Neural cell (in vitro differentiated cells): Measurements from ENCODE around the gene DGKZ.
A peak's percentile ranks its signal among the peaks of the same experiment; 100 is the strongest.

ENCODE experiments used
- EP300 ChIP-seq: fragments of 450-650 bp; conservative IDR thresholded peaks from 2 replicates; pipeline ENCODE4 v1.6.1; 2014; ENCODE audit warnings: antibody characterized with exemption, mild to moderate bottlenecking, moderate library complexity; ENCODE audit not compliant: poor library complexity, severe bottlenecking
- EZH2 ChIP-seq: fragments of 200-600, 300-800 bp; shearing (Covaris generic), sonication (generic); IDR thresholded peaks from 2 replicates; pipeline ENCODE4 v1.6.1; 2014; ENCODE audit warnings: antibody characterized with exemption, low read length, borderline replicate concordance, mild to moderate bottlenecking; ENCODE audit not compliant: insufficient read depth, poor library complexity, severe bottlenecking
- POLR2AphosphoS5 ChIP-seq: IDR thresholded peaks from 2 replicates; pipeline ENCODE4 v1.6.1; 2012
- RAD21 ChIP-seq: fragments of 450-650 bp; conservative IDR thresholded peaks from 2 replicates; pipeline ENCODE4 v1.6.1; 2014; ENCODE audit warnings: antibody characterized with exemption, mild to moderate bottlenecking, moderate library complexity
- SMC3 ChIP-seq: fragments of 450-650 bp; conservative IDR thresholded peaks from 2 replicates; pipeline ENCODE4 v1.6.1; 2014; ENCODE audit warnings: antibody characterized with exemption, mild to moderate bottlenecking, moderate library complexity; ENCODE audit not compliant: poor library complexity
- TAF1 ChIP-seq: IDR thresholded peaks from 2 replicates; pipeline ENCODE4 v1.6.1; 2012; ENCODE audit warnings: low read depth
- TF ChIP-seq, protein P1 (sequence below): fragments of 450-650 bp; IDR thresholded peaks from 2 replicates; pipeline ENCODE4 v1.5.1; 2014; ENCODE audit warnings: antibody characterized with exemption, mild to moderate bottlenecking, moderate library complexity; ENCODE audit not compliant: poor library complexity, severe bottlenecking
- TF ChIP-seq, protein P2 (sequence below): IDR thresholded peaks from 2 replicates; pipeline ENCODE4 v1.6.1; 2012; ENCODE audit warnings: borderline replicate concordance

DNA sequence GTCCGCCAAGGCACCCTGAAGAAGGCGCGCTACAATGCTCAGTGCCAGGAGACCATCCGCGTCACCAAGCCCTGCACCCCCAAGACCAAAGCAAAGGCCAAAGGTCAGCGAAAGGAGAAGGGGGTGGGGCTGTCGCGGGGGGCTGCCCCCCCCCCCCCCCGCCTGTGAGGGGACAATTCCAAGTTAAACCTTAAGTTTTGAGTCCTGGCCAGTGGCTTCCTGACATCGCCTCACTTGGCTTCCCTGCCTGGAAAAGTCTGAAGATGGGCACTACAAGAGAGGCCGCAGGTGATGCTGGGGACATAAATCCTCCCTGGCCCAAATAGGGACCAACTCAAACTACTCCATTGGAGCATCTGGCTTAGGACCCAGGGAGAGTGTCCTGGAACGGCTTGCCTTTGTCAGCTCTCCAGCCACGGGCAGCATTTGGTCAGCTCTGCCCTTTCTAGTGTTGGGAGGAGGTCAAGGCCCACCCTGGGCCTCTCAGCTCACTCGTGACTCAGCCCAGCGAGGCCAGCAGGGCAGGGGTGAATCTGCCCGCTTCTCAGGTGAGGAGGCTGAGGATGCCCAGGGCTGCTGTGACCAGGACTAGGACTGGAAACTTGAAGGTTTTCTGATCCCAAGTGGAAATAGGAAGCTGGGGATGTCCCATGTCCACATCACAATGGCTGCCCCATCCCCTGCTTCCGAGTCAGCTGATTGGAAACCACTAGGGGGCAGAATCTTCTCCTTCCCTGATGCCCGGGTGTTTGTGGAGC, 35.6 kb downstream of the DGKZ start:
- TF ChIP-seq, protein P1, sequence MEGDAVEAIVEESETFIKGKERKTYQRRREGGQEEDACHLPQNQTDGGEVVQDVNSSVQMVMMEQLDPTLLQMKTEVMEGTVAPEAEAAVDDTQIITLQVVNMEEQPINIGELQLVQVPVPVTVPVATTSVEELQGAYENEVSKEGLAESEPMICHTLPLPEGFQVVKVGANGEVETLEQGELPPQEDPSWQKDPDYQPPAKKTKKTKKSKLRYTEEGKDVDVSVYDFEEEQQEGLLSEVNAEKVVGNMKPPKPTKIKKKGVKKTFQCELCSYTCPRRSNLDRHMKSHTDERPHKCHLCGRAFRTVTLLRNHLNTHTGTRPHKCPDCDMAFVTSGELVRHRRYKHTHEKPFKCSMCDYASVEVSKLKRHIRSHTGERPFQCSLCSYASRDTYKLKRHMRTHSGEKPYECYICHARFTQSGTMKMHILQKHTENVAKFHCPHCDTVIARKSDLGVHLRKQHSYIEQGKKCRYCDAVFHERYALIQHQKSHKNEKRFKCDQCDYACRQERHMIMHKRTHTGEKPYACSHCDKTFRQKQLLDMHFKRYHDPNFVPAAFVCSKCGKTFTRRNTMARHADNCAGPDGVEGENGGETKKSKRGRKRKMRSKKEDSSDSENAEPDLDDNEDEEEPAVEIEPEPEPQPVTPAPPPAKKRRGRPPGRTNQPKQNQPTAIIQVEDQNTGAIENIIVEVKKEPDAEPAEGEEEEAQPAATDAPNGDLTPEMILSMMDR: peak; percentile 59
- TF ChIP-seq EZH2 (no peak), EP300 (no peak), TAF1 (no peak), POLR2AphosphoS5 (no peak), RAD21 (no peak), SMC3 (peak; percentile 44)
- TF ChIP-seq, protein P2, sequence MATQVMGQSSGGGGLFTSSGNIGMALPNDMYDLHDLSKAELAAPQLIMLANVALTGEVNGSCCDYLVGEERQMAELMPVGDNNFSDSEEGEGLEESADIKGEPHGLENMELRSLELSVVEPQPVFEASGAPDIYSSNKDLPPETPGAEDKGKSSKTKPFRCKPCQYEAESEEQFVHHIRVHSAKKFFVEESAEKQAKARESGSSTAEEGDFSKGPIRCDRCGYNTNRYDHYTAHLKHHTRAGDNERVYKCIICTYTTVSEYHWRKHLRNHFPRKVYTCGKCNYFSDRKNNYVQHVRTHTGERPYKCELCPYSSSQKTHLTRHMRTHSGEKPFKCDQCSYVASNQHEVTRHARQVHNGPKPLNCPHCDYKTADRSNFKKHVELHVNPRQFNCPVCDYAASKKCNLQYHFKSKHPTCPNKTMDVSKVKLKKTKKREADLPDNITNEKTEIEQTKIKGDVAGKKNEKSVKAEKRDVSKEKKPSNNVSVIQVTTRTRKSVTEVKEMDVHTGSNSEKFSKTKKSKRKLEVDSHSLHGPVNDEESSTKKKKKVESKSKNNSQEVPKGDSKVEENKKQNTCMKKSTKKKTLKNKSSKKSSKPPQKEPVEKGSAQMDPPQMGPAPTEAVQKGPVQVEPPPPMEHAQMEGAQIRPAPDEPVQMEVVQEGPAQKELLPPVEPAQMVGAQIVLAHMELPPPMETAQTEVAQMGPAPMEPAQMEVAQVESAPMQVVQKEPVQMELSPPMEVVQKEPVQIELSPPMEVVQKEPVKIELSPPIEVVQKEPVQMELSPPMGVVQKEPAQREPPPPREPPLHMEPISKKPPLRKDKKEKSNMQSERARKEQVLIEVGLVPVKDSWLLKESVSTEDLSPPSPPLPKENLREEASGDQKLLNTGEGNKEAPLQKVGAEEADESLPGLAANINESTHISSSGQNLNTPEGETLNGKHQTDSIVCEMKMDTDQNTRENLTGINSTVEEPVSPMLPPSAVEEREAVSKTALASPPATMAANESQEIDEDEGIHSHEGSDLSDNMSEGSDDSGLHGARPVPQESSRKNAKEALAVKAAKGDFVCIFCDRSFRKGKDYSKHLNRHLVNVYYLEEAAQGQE: no peak
